ENCODE results near the gene LPIN3. TPM values are rescaled to one million over a fixed set of nuclear protein-coding genes. Genes with fewer than 3 reads are reported as not detected.

Gene LPIN3
- total RNA-seq, 2 experiments from 2014 or later, result 0.77 to 0.97 TPM

Other genes with a start within 250 kb of the LPIN3 start
- 100 to 1,000 TPM; 133 to 139 TPM for gene PLCG1, start 203.3 kb upstream of the LPIN3 start, total RNA-seq
- 10 to 100 TPM in 1 of 2 experiments, 1 to 10 TPM in 1; 9.4 to 11.3 TPM for gene ZHX3, start 23.1 kb upstream of the LPIN3 start, total RNA-seq
- not detected for gene EMILIN3, start 26.0 kb downstream of the LPIN3 start, total RNA-seq

Data from activated CD4-positive, alpha-beta memory T cell treated with anti-CD3 and anti-CD28 coated beads for 36 hours (primary cell).